K562 (cell line): ENCODE data around the gene SIRPA. TPM values are rescaled to one million over a fixed set of nuclear protein-coding genes. Genes with fewer than 3 reads are reported as not detected.

ENCODE experiments used
- ATAC-seq: fragments of 200-7000 bp; cut with Tn5 transposase; 3 replicates; pipeline ENCODE4 v1.9.1; 2020; ENCODE audit warnings: moderate library complexity
- BruUV-seq: library from RNA; stranded (reverse); fragments of 400-500 nt; replicated peaks from 2 replicates; lab custom pipeline; 2021; lab: Mats Ljungman, UMichigan
- CTCF ChIA-PET: fragments of 300-600 bp; formaldehyde crosslinking; extraction: SDS; loops from one replicate; lab custom pipeline; 2021; ENCODE audit warnings: low intra/inter-chr PET ratio; lab: Yijun Ruan, JAX
- POLR2A ChIA-PET: fragments of 300-600, 350-650 bp; sonication (Branson Sonifier 250); formaldehyde crosslinking; extraction: SDS; loops from one replicate; lab custom pipeline; 2021; ENCODE audit warnings: antibody characterized with exemption, inconsistent platforms; lab: Yijun Ruan, JAX
- DNase-seq, 4 experiments: peaks; one replicate each; pipeline versions ENCODE4 v3.0.0 to v3.0.0-alpha.2; 2011 to 2018; ENCODE audit warnings: low spot score in 3 of 4, mixed read lengths in 3 of 4; ENCODE audit errors: extremely low read depth in 1 of 4
- FAIRE-seq: peaks from 2 replicates; lab custom pipeline; 2011; peaks lifted over from hg19 to GRCh38; lab: Jason Lieb, UNC
- H2AFZ ChIP-seq: 2 replicates; pipeline ENCODE4 v1.6.0; 2011; ENCODE audit warnings: low read depth, low read length, control low read depth, inconsistent platforms
- H3K27ac ChIP-seq: fragments of 200-600 bp; 3 replicates; pipeline ENCODE4 v1.8.0; 2011; ENCODE audit warnings: low read depth, mild to moderate bottlenecking, control low read depth, inconsistent platforms, low read length, moderate library complexity, mixed read lengths; ENCODE audit errors: extremely low read depth
- H3K27me3 ChIP-seq, 2 experiments: fragments of 300-600 bp in 1 of 2; 2 replicates in 1 of 2; 3 replicates in 1 of 2; pipeline versions ENCODE4 v1.6.0 to v1.8.0; 2011; ENCODE audit warnings: inconsistent platforms in 2 of 2, low read length in 2 of 2, mild to moderate bottlenecking in 1 of 2, mixed read lengths in 1 of 2, moderate library complexity in 1 of 2; ENCODE audit not compliant: control insufficient read depth in 2 of 2, insufficient read depth in 2 of 2
- H3K36me3 ChIP-seq: fragments of 300-600 bp; 3 replicates; pipeline ENCODE4 v1.8.0; 2011; ENCODE audit warnings: mild to moderate bottlenecking, low read length, inconsistent platforms; ENCODE audit not compliant: control insufficient read depth, insufficient read depth
- H3K4me1 ChIP-seq, 2 experiments: fragments of 200-600 bp in 1 of 2; replicated peaks in 1 of 2; 2 replicates in 1 of 2; 3 replicates in 1 of 2; pipeline versions ENCODE4 v1.5.1 to v1.8.0; 2011; ENCODE audit warnings: inconsistent platforms in 2 of 2, low read length in 2 of 2, mild to moderate bottlenecking in 1 of 2, mixed read lengths in 1 of 2, moderate library complexity in 1 of 2; ENCODE audit not compliant: control insufficient read depth in 2 of 2, insufficient read depth in 2 of 2
- H3K4me2 ChIP-seq: 2 replicates; pipeline ENCODE4 v1.6.1; 2011; ENCODE audit warnings: low read length, control low read depth, inconsistent platforms, mixed read lengths; ENCODE audit not compliant: insufficient read depth
- H3K4me3 ChIP-seq: fragments of 200-600 bp; sonication (generic), shearing (Covaris generic); 2 replicates; pipeline ENCODE4 v1.5.1; 2016; ENCODE audit warnings: control low read depth, inconsistent platforms
- H3K79me2 ChIP-seq: fragments of 200-600 bp; 3 replicates; pipeline ENCODE4 v1.8.0; 2011; ENCODE audit warnings: low read length, inconsistent platforms; ENCODE audit not compliant: control insufficient read depth, insufficient read depth
- H3K9ac ChIP-seq, 2 experiments: 2 replicates each; pipeline versions ENCODE4 v1.6.0 to v1.6.1; 2011; ENCODE audit warnings: low read depth in 2 of 2, low read length in 2 of 2, control low read depth in 1 of 2, inconsistent platforms in 1 of 2, mild to moderate bottlenecking in 1 of 2, mixed read lengths in 1 of 2; ENCODE audit not compliant: insufficient read depth in 1 of 2
- H3K9me1 ChIP-seq: one replicate; pipeline ENCODE4 v1.6.0; 2011; ENCODE audit warnings: inconsistent platforms, mild to moderate bottlenecking, low read length, moderate library complexity; ENCODE audit not compliant: control insufficient read depth, insufficient read depth
- H3K9me3 ChIP-seq: replicated peaks from 2 replicates; pipeline ENCODE4 v1.5.1; 2011; ENCODE audit warnings: low read depth, low read length, inconsistent platforms; ENCODE audit not compliant: control insufficient read depth, insufficient read depth
- H4K20me1 ChIP-seq: replicated peaks from 2 replicates; pipeline ENCODE4 v1.6.1; 2011; ENCODE audit warnings: low read length, inconsistent platforms, mixed read lengths; ENCODE audit not compliant: control insufficient read depth, insufficient read depth
- ESRRB ChIP-seq: fragments of 250-450 bp; sonication (Bioruptor Pico); IDR thresholded peaks from 2 replicates; pipeline ENCODE4 v1.5.0; 2020; ENCODE audit warnings: mild to moderate bottlenecking, moderate library complexity, borderline replicate concordance
- SP2 ChIP-seq: IDR thresholded peaks from 2 replicates; pipeline ENCODE4 v1.6.1; 2011; ENCODE audit warnings: mild to moderate bottlenecking, low read depth, low read length, moderate library complexity; ENCODE audit not compliant: poor library complexity, severe bottlenecking; ENCODE audit errors: extremely low read depth
- SPI1 ChIP-seq: IDR thresholded peaks from 2 replicates; pipeline ENCODE4 v1.6.1; 2011; ENCODE audit warnings: low read depth, low read length, control low read depth, borderline replicate concordance
- ZFX ChIP-seq: sonication (generic); formaldehyde crosslinking; IDR thresholded peaks from 2 replicates; pipeline ENCODE4 v1.8.0; 2022; ENCODE audit warnings: mild to moderate bottlenecking, missing genetic modification reagents, moderate library complexity
- WGBS: fragments of 100-300 bp; shearing (Covaris generic); methylation state at CpG from one replicate; pipeline ENCODE4 v1.1.6; 2016; ENCODE audit warnings: low coverage, mixed read lengths; ENCODE audit not compliant: insufficient coverage; ENCODE audit errors: missing lambda C conversion rate; 5-methylcytosine and 5-hydroxymethylcytosine counted together
- in situ Hi-C: fragments of 300-500 bp; cut with MboI; formaldehyde crosslinking; loops from 4 replicates; pipeline ENCODE4 v1.15.0; 2018; ENCODE audit warnings: inconsistent platforms, mixed read lengths
- intact Hi-C: fragments of 100-400 bp; cut with micrococcal nuclease; formaldehyde crosslinking; loops from 2 replicates; pipeline ENCODE4 v1.14.2; 2022
- polyA plus RNA-seq, 8 experiments: library from polyadenylated mRNA; depleted of rRNA in 4 of 8; stranded (reverse) in 5 of 8; unstranded in 3 of 8; fragments of >200 nt; fragmentation: Nextera tagmentation in 2 of 8; fragmentation: Illumina TruSeq in 1 of 8; extraction: Ambion mirVana in 2 of 8; extraction: Trizol in 1 of 8; gene quantifications; 2 replicates each; pipeline versions ENCODE4 v1.2.1 to v1.2.3, GENCODE V29; 2011 to 2014; ENCODE audit warnings: inconsistent platforms in 1 of 8, missing spikeins in 1 of 8
- total RNA-seq, 7 experiments: library from RNA; depleted of rRNA in 6 of 7; stranded (reverse); fragments of >200 nt in 6 of 7; fragmentation: Illumina TruSeq in 2 of 7; extraction: Trizol in 2 of 7; gene quantifications; 2 replicates each; pipeline versions ENCODE4 v1.2.1 to v1.2.3, GENCODE V29; 2011 to 2021; ENCODE audit warnings: low replicate concordance in 1 of 7
- TF ChIP-seq, protein P1 (sequence below): fragments of 450-650 bp; formaldehyde crosslinking; IDR thresholded peaks from 2 replicates; pipeline ENCODE4 v1.4.0; 2022; ENCODE audit warnings: mild to moderate bottlenecking, moderate library complexity

The SIRPA gene
- total and polyA plus RNA-seq, 9 of the 15 experiments (the other 6 are each of a cell fraction or from before 2014, with no cell fraction given): 0.01 to 0.40 (median 0.11) TPM; not detected in 2

DNA sequence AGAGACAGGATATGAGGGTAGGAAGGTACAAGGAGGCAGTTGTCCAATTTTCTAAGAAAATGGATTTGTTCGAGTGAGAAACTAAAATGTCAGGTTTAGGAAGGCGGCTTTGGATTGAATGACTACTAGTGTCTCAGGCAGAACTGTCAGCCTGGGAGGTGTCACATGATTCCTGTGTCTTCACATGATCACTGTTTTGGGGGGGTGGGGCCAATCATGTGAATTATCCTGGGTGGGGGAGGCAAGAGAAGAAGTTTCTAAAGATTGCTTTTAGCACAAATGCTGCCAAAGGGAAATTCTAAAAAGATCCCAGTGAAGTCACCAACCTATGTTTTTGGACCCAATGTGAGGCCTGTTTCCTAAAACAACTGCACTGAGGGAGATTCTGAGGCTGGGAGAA lies 2.3 kb downstream of the SIRPA start (continued):
- TF ChIP-seq, protein P1, sequence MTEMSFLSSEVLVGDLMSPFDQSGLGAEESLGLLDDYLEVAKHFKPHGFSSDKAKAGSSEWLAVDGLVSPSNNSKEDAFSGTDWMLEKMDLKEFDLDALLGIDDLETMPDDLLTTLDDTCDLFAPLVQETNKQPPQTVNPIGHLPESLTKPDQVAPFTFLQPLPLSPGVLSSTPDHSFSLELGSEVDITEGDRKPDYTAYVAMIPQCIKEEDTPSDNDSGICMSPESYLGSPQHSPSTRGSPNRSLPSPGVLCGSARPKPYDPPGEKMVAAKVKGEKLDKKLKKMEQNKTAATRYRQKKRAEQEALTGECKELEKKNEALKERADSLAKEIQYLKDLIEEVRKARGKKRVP (CRISPR knock-in tag): no peak
- TF ChIP-seq SP2: no peak
- TF ChIP-seq, all 486 proteins: peak for 4

DNA sequence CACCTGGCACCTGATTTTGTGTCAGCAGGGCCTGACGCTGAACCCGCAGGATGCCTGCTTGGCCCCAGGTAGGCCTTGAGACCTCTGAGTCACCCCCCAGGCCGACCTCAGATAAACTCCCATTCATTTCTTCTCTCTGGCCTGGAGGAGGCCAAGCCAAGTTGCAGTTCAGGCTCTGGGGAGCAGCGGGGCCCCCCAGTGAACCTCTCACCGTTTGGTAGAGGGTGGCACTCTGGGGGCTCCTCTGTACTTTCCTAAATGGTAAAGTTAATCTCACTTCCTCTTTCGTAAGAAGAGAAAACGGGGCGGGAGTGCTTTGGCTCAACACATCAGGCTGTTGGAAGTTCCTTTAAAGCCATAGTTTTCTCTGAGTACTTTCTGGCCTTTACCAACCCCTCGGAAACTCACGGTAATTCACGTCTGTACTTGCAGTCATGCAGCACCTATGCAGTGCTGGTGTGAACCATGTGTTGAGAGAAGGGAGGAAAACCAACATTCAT lies 2.8 kb downstream of the SIRPA start:
- ChIA-PET POLR2A (no interaction called here), CTCF (no interaction called here)
- in situ Hi-C loops (no loop called here), intact Hi-C loops (no loop called here)
- Histone ChIP-seq H4K20me1 (no peaks in the 10 kb centered on the region), H3K4me2 (no peak overlapping the region), H3K36me3 (no peaks in the 10 kb centered on the region), H3K9me3 (no peaks in the 10 kb centered on the region), H3K27me3 (peaks cover 8 to 52% of the 10 kb centered on the region in 2 experiments; a peak in 4 of 5 replicates), H3K79me2 (no peaks in the 10 kb centered on the region), H3K4me3 (no peak overlapping the region), H3K9me1 (no peaks in the 10 kb centered on the region), H3K4me1 (peaks cover 0 to 13% of the 10 kb centered on the region in 2 experiments; a peak in 2 of 5 replicates), H3K9ac (no peak overlapping the region), H2AFZ (no peak overlapping the region), H3K27ac (no peak overlapping the region)
- TF ChIP-seq ESRRB (CRISPR knock-in tag): no peak
- peak; percentile 77 for TF ChIP-seq SPI1
- TF ChIP-seq ZFX (CRISPR knock-in tag): peak; percentile 57; the same call in 1 of the 2 replicates
- ATAC-seq: no peak
- FAIRE-seq: no peak
- DNase-seq: no peak
- no TSS peak for BruUV-seq
- 4% methylated on average over 9 of the region's 11 CpGs for WGBS
